ENCODE measurements around the gene FUT2.

FUT2 gene

DNA sequence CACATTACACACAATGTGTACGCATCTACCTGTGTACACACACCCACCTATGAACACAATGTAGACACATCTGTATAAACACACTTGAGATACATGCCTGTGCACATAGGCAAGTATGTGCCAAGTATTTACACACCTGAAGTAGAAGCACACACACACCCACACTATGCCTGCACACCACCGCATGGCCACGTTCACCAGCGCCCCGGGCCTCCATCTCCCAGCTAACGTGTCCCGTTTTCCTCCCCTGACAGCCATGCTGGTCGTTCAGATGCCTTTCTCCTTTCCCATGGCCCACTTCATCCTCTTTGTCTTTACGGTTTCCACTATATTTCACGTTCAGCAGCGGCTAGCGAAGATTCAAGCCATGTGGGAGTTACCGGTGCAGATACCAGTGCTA, 6.9 kb downstream of the FUT2 start:
- DNase-seq: no peak
- Histone ChIP-seq H3K4me3 (ENCODE audit: insufficient read depth in 1 of 2, low read depth in 1 of 2, low read length in 2 of 2) (no peak overlapping the region), H4K8ac (ENCODE audit: low read length) (no peak overlapping the region), H3K36me3 (ENCODE audit: control insufficient read depth in 1 of 2, insufficient read depth in 2 of 2, low read depth in 1 of 2, low read length in 2 of 2) (peaks cover 7 to 15% of the 10 kb centered on the region in 2 experiments), H3K79me1 (replicated peaks; ENCODE audit: low read length, poor library complexity, severe bottlenecking) (no peaks in the 10 kb centered on the region), H3K18ac (ENCODE audit: low read depth in 1 of 2, low read length in 2 of 2) (no peak overlapping the region), H3K27ac (ENCODE audit: low read length, poor library complexity, severe bottlenecking) (no peak overlapping the region), H4K91ac (ENCODE audit: low read length) (no peak overlapping the region), H2AFZ (ENCODE audit: low read depth, low read length) (no peak overlapping the region), H3K27me3 (ENCODE audit: control insufficient read depth in 1 of 2, insufficient read depth in 1 of 2, low read length in 2 of 2) (no peaks in the 10 kb centered on the region), H3K4me1 (ENCODE audit: control insufficient read depth, insufficient read depth, low read depth, low read length) (peaks cover 7% of the 10 kb centered on the region), H2BK15ac (ENCODE audit: low read depth, poor library complexity, severe bottlenecking) (no peak overlapping the region), H3K23ac (ENCODE audit: low read length in 2 of 2) (no peak overlapping the region), H3K4me2 (ENCODE audit: low read length, poor library complexity, severe bottlenecking) (no peak overlapping the region), H3K9ac (ENCODE audit: low read length) (no peak overlapping the region), H3K9me3 (ENCODE audit: control insufficient read depth, low read length) (no peaks in the 10 kb centered on the region), H2BK5ac (ENCODE audit: low read depth, low read length, poor library complexity, severe bottlenecking) (no peak overlapping the region), H2AK5ac (ENCODE audit: low read length, severe bottlenecking) (no peak overlapping the region), H3K14ac (ENCODE audit: low read length in 2 of 2) (no peak overlapping the region), H2BK12ac (ENCODE audit: low read length in 2 of 2) (no peak overlapping the region), H2BK120ac (ENCODE audit: low read depth, low read length) (no peak overlapping the region), H3K4ac (ENCODE audit: low read depth in 1 of 2, low read length in 2 of 2) (no peak overlapping the region)
- WGBS: 95% methylated on average over 13 of the region's 13 CpGs

GRCh38 chr19:48703316-48703715, 7.5 kb downstream of the FUT2 start:
- no peak overlapping the region for H2AFZ ChIP-seq (ENCODE audit: low read depth, low read length)
- no peaks in the 10 kb centered on the region for H3K9me3 ChIP-seq (ENCODE audit: control insufficient read depth, low read length)

GRCh38 chr19:48705431-48705830, 9.7 kb downstream of the FUT2 start:
- H3K36me3 ChIP-seq (ENCODE audit: control insufficient read depth in 1 of 2, insufficient read depth in 2 of 2, low read depth in 1 of 2, low read length in 2 of 2): peaks cover 7 to 15% of the 10 kb centered on the region in 2 experiments
- no peak overlapping the region for H3K4ac ChIP-seq (ENCODE audit: low read depth in 1 of 2, low read length in 2 of 2)
- no peaks in the 10 kb centered on the region for H3K79me1 ChIP-seq (replicated peaks; ENCODE audit: low read length, poor library complexity, severe bottlenecking)
- H3K27ac ChIP-seq (ENCODE audit: low read length, poor library complexity, severe bottlenecking): no peak overlapping the region
- no peak overlapping the region for H3K14ac ChIP-seq (ENCODE audit: low read length in 2 of 2)
- no peak overlapping the region for H3K23ac ChIP-seq (ENCODE audit: low read length in 2 of 2)
- H3K4me1 ChIP-seq (ENCODE audit: control insufficient read depth, insufficient read depth, low read depth, low read length): peaks cover 6% of the 10 kb centered on the region
- H3K4me3 ChIP-seq (ENCODE audit: insufficient read depth in 1 of 2, low read depth in 1 of 2, low read length in 2 of 2): no peak overlapping the region
- H2BK120ac ChIP-seq (ENCODE audit: low read depth, low read length): no peak overlapping the region
- H3K9me3 ChIP-seq (ENCODE audit: control insufficient read depth, low read length): no peaks in the 10 kb centered on the region
- WGBS: 40% methylated on average over 2 of the region's 2 CpGs
- H2AK5ac ChIP-seq (ENCODE audit: low read length, severe bottlenecking): no peak overlapping the region
- H2AFZ ChIP-seq (ENCODE audit: low read depth, low read length): no peak overlapping the region
- no peak overlapping the region for H2BK5ac ChIP-seq (ENCODE audit: low read depth, low read length, poor library complexity, severe bottlenecking)
- DNase-seq: no peak
- H2BK15ac ChIP-seq (ENCODE audit: low read depth, poor library complexity, severe bottlenecking): no peak overlapping the region
- no peaks in the 10 kb centered on the region for H3K27me3 ChIP-seq (ENCODE audit: control insufficient read depth in 1 of 2, insufficient read depth in 1 of 2, low read length in 2 of 2)
- H3K4me2 ChIP-seq (ENCODE audit: low read length, poor library complexity, severe bottlenecking): no peak overlapping the region
- H3K18ac ChIP-seq (ENCODE audit: low read depth in 1 of 2, low read length in 2 of 2): no peak overlapping the region
- no peak overlapping the region for H3K9ac ChIP-seq (ENCODE audit: low read length)
- no peak overlapping the region for H2BK12ac ChIP-seq (ENCODE audit: low read length in 2 of 2)
- H4K8ac ChIP-seq (ENCODE audit: low read length): no peak overlapping the region
- no peak overlapping the region for H4K91ac ChIP-seq (ENCODE audit: low read length)

More at GRCh38 chr19:48703316-48703715, 7.5 kb downstream of the FUT2 start:
- WGBS: 97% methylated on average over 23 of the region's 23 CpGs
- H3K14ac ChIP-seq (ENCODE audit: low read length in 2 of 2): no peak overlapping the region
- no peak overlapping the region for H2BK15ac ChIP-seq (ENCODE audit: low read depth, poor library complexity, severe bottlenecking)
- no peak overlapping the region for H3K4me2 ChIP-seq (ENCODE audit: low read length, poor library complexity, severe bottlenecking)
- H2BK12ac ChIP-seq (ENCODE audit: low read length in 2 of 2): no peak overlapping the region
- H3K36me3 ChIP-seq (ENCODE audit: control insufficient read depth in 1 of 2, insufficient read depth in 2 of 2, low read depth in 1 of 2, low read length in 2 of 2): peaks cover 7 to 15% of the 10 kb centered on the region in 2 experiments
- H3K9ac ChIP-seq (ENCODE audit: low read length): no peak overlapping the region
- H2BK120ac ChIP-seq (ENCODE audit: low read depth, low read length): no peak overlapping the region
- no peak overlapping the region for H3K4ac ChIP-seq (ENCODE audit: low read depth in 1 of 2, low read length in 2 of 2)
- no peaks in the 10 kb centered on the region for H3K79me1 ChIP-seq (replicated peaks; ENCODE audit: low read length, poor library complexity, severe bottlenecking)
- no peak for DNase-seq
- H3K4me1 ChIP-seq (ENCODE audit: control insufficient read depth, insufficient read depth, low read depth, low read length): peaks cover 4% of the 10 kb centered on the region
- H4K8ac ChIP-seq (ENCODE audit: low read length): no peak overlapping the region
- no peak overlapping the region for H3K23ac ChIP-seq (ENCODE audit: low read length in 2 of 2)
- H4K91ac ChIP-seq (ENCODE audit: low read length): no peak overlapping the region
- no peak overlapping the region for H2AK5ac ChIP-seq (ENCODE audit: low read length, severe bottlenecking)
- no peak overlapping the region for H2BK5ac ChIP-seq (ENCODE audit: low read depth, low read length, poor library complexity, severe bottlenecking)
- H3K27ac ChIP-seq (ENCODE audit: low read length, poor library complexity, severe bottlenecking): no peak overlapping the region
- H3K18ac ChIP-seq (ENCODE audit: low read depth in 1 of 2, low read length in 2 of 2): no peak overlapping the region
- H3K27me3 ChIP-seq (ENCODE audit: control insufficient read depth in 1 of 2, insufficient read depth in 1 of 2, low read length in 2 of 2): no peaks in the 10 kb centered on the region
- H3K4me3 ChIP-seq (ENCODE audit: insufficient read depth in 1 of 2, low read depth in 1 of 2, low read length in 2 of 2): no peak overlapping the region

GRCh38 chr19:48708471-48708870, 12.7 kb downstream of the FUT2 start:
- H3K23ac ChIP-seq (ENCODE audit: low read length in 2 of 2): no peak overlapping the region
- 58% methylated on average over 11 of the region's 11 CpGs for WGBS
- H3K14ac ChIP-seq (ENCODE audit: low read length in 2 of 2): no peak overlapping the region
- H2BK12ac ChIP-seq (ENCODE audit: low read length in 2 of 2): no peak overlapping the region
- H3K4me3 ChIP-seq (ENCODE audit: insufficient read depth in 1 of 2, low read depth in 1 of 2, low read length in 2 of 2): no peak overlapping the region
- H3K18ac ChIP-seq (ENCODE audit: low read depth in 1 of 2, low read length in 2 of 2): no peak overlapping the region
- H2BK5ac ChIP-seq (ENCODE audit: low read depth, low read length, poor library complexity, severe bottlenecking): no peak overlapping the region
- no peak overlapping the region for H2BK15ac ChIP-seq (ENCODE audit: low read depth, poor library complexity, severe bottlenecking)
- H3K27ac ChIP-seq (ENCODE audit: low read length, poor library complexity, severe bottlenecking): no peak overlapping the region
- H3K79me1 ChIP-seq (replicated peaks; ENCODE audit: low read length, poor library complexity, severe bottlenecking): peaks cover 8% of the 10 kb centered on the region
- no peak overlapping the region for H4K91ac ChIP-seq (ENCODE audit: low read length)
- peaks cover 2 to 6% of the 10 kb centered on the region in 2 experiments for H3K36me3 ChIP-seq (ENCODE audit: control insufficient read depth in 1 of 2, insufficient read depth in 2 of 2, low read depth in 1 of 2, low read length in 2 of 2)
- H3K4ac ChIP-seq (ENCODE audit: low read depth in 1 of 2, low read length in 2 of 2): no peak overlapping the region
- no peak overlapping the region for H4K8ac ChIP-seq (ENCODE audit: low read length)
- H3K9ac ChIP-seq (ENCODE audit: low read length): no peak overlapping the region
- H2AK5ac ChIP-seq (ENCODE audit: low read length, severe bottlenecking): no peak overlapping the region
- H3K9me3 ChIP-seq (ENCODE audit: control insufficient read depth, low read length): peaks cover 3% of the 10 kb centered on the region
- DNase-seq: no peak
- H3K27me3 ChIP-seq (ENCODE audit: control insufficient read depth in 1 of 2, insufficient read depth in 1 of 2, low read length in 2 of 2): no peaks in the 10 kb centered on the region
- H3K4me2 ChIP-seq (ENCODE audit: low read length, poor library complexity, severe bottlenecking): no peak overlapping the region
- no peak overlapping the region for H2AFZ ChIP-seq (ENCODE audit: low read depth, low read length)
- no peak overlapping the region for H2BK120ac ChIP-seq (ENCODE audit: low read depth, low read length)
- H3K4me1 ChIP-seq (ENCODE audit: control insufficient read depth, insufficient read depth, low read depth, low read length): peaks cover 14% of the 10 kb centered on the region
